Liver (tissue), 9 donors: ENCODE measurements around the gene FBXO22. TPM values are rescaled to one million over a fixed set of nuclear protein-coding genes. Genes with fewer than 3 reads are reported as not detected.

Experiments used
- DNase-seq: peaks from one replicate; pipeline ENCODE4 v3.0.0-alpha.2; 2017; ENCODE audit warnings: low spot score
- H3K27ac ChIP-seq, 2 donors: one replicate each; pipeline ENCODE4 v1.7.0; 2013; ENCODE audit warnings: inconsistent platforms in 2 of 2, low read length in 2 of 2, control low read depth in 1 of 2, low read depth in 1 of 2, mild to moderate bottlenecking in 1 of 2
- H3K27me3 ChIP-seq, 4 donors: one replicate each; pipeline versions ENCODE4 v1.6.1 to v1.7.0; 2013; ENCODE audit warnings: low read length in 3 of 4, inconsistent platforms in 1 of 4, mild to moderate bottlenecking in 1 of 4, moderate library complexity in 1 of 4; ENCODE audit not compliant: control insufficient read depth in 4 of 4, insufficient read depth in 4 of 4
- H3K36me3 ChIP-seq, 4 donors: one replicate each; pipeline versions ENCODE4 v1.6.1 to v1.7.0; 2013; ENCODE audit warnings: low read length in 3 of 4, mild to moderate bottlenecking in 3 of 4, low read depth in 1 of 4, moderate library complexity in 1 of 4; ENCODE audit not compliant: control insufficient read depth in 4 of 4, insufficient read depth in 3 of 4
- H3K4me1 ChIP-seq, 4 donors: one replicate each; pipeline versions ENCODE4 v1.6.1 to v1.7.0; 2013; ENCODE audit warnings: low read length in 3 of 4, mild to moderate bottlenecking in 3 of 4, moderate library complexity in 1 of 4; ENCODE audit not compliant: control insufficient read depth in 4 of 4, insufficient read depth in 4 of 4
- H3K4me3 ChIP-seq, 3 donors: one replicate each; pipeline versions ENCODE4 v1.6.1 to v1.7.0; 2013; ENCODE audit warnings: low read length in 3 of 3, control low read depth in 1 of 3, low read depth in 1 of 3, mild to moderate bottlenecking in 1 of 3
- H3K9ac ChIP-seq, 2 donors: one replicate each; pipeline ENCODE4 v1.7.0; 2013; ENCODE audit warnings: low read length in 2 of 2, mild to moderate bottlenecking in 2 of 2, moderate library complexity in 2 of 2, control low read depth in 1 of 2, low read depth in 1 of 2
- H3K9me3 ChIP-seq, 4 donors: one replicate each; pipeline versions ENCODE4 v1.6.1 to v1.7.0; 2013; ENCODE audit warnings: low read length in 3 of 4; ENCODE audit not compliant: control insufficient read depth in 4 of 4
- ATF3 ChIP-seq: IDR thresholded peaks from 2 replicates; pipeline ENCODE4 v1.6.1; 2016; ENCODE audit warnings: antibody characterized with exemption
- EGR1 ChIP-seq, 2 donors: IDR thresholded peaks; 2 replicates each; pipeline ENCODE4 v1.6.1; 2016 to 2018; ENCODE audit warnings: antibody characterized with exemption in 2 of 2, low read depth in 2 of 2
- FOXA2 ChIP-seq: IDR thresholded peaks from 2 replicates; pipeline ENCODE4 v1.6.1; 2016; ENCODE audit warnings: antibody characterized with exemption
- HNF4A ChIP-seq, 2 donors: conservative IDR thresholded peaks; 2 replicates each; pipeline ENCODE4 v1.6.1; 2016; ENCODE audit warnings: antibody characterized with exemption in 2 of 2, mild to moderate bottlenecking in 2 of 2
- JUND ChIP-seq, 2 donors: IDR thresholded peaks; 2 replicates each; pipeline ENCODE4 v1.6.1; 2016; ENCODE audit warnings: antibody characterized with exemption in 2 of 2
- MAX ChIP-seq: IDR thresholded peaks from 2 replicates; pipeline ENCODE4 v1.6.1; 2016; ENCODE audit warnings: antibody characterized with exemption
- NR2F2 ChIP-seq: IDR thresholded peaks from 2 replicates; pipeline ENCODE4 v1.6.1; 2016; ENCODE audit warnings: antibody characterized with exemption
- RXRA ChIP-seq, 2 donors: IDR thresholded peaks; 2 replicates each; pipeline ENCODE4 v1.6.1; 2017 to 2018; ENCODE audit warnings: antibody characterized with exemption in 2 of 2, mild to moderate bottlenecking in 1 of 2
- TAF1 ChIP-seq: conservative IDR thresholded peaks from 2 replicates; pipeline ENCODE4 v1.6.1; 2016; ENCODE audit warnings: antibody characterized with exemption, mild to moderate bottlenecking
- YY1 ChIP-seq: IDR thresholded peaks from 2 replicates; pipeline ENCODE4 v1.6.1; 2016; ENCODE audit warnings: antibody characterized with exemption, mild to moderate bottlenecking
- ZBTB33 ChIP-seq: IDR thresholded peaks from 2 replicates; pipeline ENCODE4 v1.6.1; 2016; ENCODE audit warnings: antibody characterized with exemption
- WGBS: extraction: QIAGEN DNeasy Blood & Tissue Kit; methylation state at CpG from one replicate; pipeline ENCODE4 v1.1.7; 2013; 5-methylcytosine and 5-hydroxymethylcytosine counted together
- polyA plus RNA-seq, 2 donors: library from polyadenylated mRNA; stranded (reverse) in 1 of 2; unstranded in 1 of 2; fragments of 200-250 nt in 1 of 2; fragments of >200 nt in 1 of 2; fragmentation: Nextera tagmentation in 1 of 2; extraction: Ambion mirVana in 1 of 2; gene quantifications; one replicate each; pipeline versions ENCODE4 v1.2.1 to v1.2.3, GENCODE V29; 2013 to 2015
- total RNA-seq, 2 donors: library from RNA; depleted of rRNA; stranded (reverse); fragments of >200 nt; gene quantifications; one replicate each; pipeline ENCODE4 v1.2.3, GENCODE V29; 2014
- TF ChIP-seq, protein P1 (sequence below): fragments of 150-350 bp; IDR thresholded peaks from 2 replicates; pipeline ENCODE4 v1.5.1; 2017; ENCODE audit warnings: improper control_type of control experiment, low read depth, low read length; ENCODE audit not compliant: missing input control
- TF ChIP-seq, protein P2 (sequence below): IDR thresholded peaks from 2 replicates; pipeline ENCODE4 v1.6.1; 2016; ENCODE audit warnings: antibody characterized with exemption, mild to moderate bottlenecking
- donor health status: healthy.
- donor health status: healthy.
- donor health status: healthy.
- donor health status: healthy.
- donor health status: healthy.

The FBXO22 gene
- total and polyA plus RNA-seq, 4 donors: 16.8 to 40.8 (median 31.8) TPM

GRCh38 chr15:75884041-75884440 is 19.6 kb upstream of the FBXO22 start:
- H3K36me3 ChIP-seq: no peaks in the 10 kb centered on the region
- peaks cover 0 to 11% (median 4%) of the 10 kb centered on the region in 4 donors for H3K4me1 ChIP-seq
- WGBS: 91% methylated on average over 1 of the region's 1 CpG

More at GRCh38 chr15:75884041-75884440, 19.6 kb upstream of the FBXO22 start:
- no peak for DNase-seq
- no peak for TF ChIP-seq MAX
- TF ChIP-seq EGR1 (IDR thresholded peaks at IDR 0.05; ENCODE audit: low read depth in 2 of 2): no peak
- no peak for TF ChIP-seq HNF4A (conservative IDR thresholded peaks at IDR 0.05)
- no peak for TF ChIP-seq YY1
- no peak for TF ChIP-seq RXRA (IDR thresholded peaks at IDR 0.05)
- no peak for TF ChIP-seq NR2F2
- TF ChIP-seq ZBTB33: no peak
- TF ChIP-seq FOXA2: no peak
- TF ChIP-seq JUND (IDR thresholded peaks at IDR 0.05): no peak
- TF ChIP-seq TAF1: no peak
- TF ChIP-seq, protein P1, sequence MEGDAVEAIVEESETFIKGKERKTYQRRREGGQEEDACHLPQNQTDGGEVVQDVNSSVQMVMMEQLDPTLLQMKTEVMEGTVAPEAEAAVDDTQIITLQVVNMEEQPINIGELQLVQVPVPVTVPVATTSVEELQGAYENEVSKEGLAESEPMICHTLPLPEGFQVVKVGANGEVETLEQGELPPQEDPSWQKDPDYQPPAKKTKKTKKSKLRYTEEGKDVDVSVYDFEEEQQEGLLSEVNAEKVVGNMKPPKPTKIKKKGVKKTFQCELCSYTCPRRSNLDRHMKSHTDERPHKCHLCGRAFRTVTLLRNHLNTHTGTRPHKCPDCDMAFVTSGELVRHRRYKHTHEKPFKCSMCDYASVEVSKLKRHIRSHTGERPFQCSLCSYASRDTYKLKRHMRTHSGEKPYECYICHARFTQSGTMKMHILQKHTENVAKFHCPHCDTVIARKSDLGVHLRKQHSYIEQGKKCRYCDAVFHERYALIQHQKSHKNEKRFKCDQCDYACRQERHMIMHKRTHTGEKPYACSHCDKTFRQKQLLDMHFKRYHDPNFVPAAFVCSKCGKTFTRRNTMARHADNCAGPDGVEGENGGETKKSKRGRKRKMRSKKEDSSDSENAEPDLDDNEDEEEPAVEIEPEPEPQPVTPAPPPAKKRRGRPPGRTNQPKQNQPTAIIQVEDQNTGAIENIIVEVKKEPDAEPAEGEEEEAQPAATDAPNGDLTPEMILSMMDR: no peak
- TF ChIP-seq, protein P2, sequence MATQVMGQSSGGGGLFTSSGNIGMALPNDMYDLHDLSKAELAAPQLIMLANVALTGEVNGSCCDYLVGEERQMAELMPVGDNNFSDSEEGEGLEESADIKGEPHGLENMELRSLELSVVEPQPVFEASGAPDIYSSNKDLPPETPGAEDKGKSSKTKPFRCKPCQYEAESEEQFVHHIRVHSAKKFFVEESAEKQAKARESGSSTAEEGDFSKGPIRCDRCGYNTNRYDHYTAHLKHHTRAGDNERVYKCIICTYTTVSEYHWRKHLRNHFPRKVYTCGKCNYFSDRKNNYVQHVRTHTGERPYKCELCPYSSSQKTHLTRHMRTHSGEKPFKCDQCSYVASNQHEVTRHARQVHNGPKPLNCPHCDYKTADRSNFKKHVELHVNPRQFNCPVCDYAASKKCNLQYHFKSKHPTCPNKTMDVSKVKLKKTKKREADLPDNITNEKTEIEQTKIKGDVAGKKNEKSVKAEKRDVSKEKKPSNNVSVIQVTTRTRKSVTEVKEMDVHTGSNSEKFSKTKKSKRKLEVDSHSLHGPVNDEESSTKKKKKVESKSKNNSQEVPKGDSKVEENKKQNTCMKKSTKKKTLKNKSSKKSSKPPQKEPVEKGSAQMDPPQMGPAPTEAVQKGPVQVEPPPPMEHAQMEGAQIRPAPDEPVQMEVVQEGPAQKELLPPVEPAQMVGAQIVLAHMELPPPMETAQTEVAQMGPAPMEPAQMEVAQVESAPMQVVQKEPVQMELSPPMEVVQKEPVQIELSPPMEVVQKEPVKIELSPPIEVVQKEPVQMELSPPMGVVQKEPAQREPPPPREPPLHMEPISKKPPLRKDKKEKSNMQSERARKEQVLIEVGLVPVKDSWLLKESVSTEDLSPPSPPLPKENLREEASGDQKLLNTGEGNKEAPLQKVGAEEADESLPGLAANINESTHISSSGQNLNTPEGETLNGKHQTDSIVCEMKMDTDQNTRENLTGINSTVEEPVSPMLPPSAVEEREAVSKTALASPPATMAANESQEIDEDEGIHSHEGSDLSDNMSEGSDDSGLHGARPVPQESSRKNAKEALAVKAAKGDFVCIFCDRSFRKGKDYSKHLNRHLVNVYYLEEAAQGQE: no peak
- TF ChIP-seq ATF3: no peak
- Histone ChIP-seq H3K9ac (no peak overlapping the region), H3K9me3 (no peaks in the 10 kb centered on the region), H3K27me3 (no peaks in the 10 kb centered on the region), H3K27ac (no peak overlapping the region), H3K4me3 (no peak overlapping the region)
